ENCODE results near the gene CRKL. TPM values are rescaled to one million over a fixed set of nuclear protein-coding genes. Genes with fewer than 3 reads are reported as not detected.
A peak's percentile ranks its signal among the peaks of the same experiment; 100 is the strongest.

CRKL gene
- total RNA-seq, 2 donors from 2014 or later, result 70.0 to 84.9 TPM

DNA sequence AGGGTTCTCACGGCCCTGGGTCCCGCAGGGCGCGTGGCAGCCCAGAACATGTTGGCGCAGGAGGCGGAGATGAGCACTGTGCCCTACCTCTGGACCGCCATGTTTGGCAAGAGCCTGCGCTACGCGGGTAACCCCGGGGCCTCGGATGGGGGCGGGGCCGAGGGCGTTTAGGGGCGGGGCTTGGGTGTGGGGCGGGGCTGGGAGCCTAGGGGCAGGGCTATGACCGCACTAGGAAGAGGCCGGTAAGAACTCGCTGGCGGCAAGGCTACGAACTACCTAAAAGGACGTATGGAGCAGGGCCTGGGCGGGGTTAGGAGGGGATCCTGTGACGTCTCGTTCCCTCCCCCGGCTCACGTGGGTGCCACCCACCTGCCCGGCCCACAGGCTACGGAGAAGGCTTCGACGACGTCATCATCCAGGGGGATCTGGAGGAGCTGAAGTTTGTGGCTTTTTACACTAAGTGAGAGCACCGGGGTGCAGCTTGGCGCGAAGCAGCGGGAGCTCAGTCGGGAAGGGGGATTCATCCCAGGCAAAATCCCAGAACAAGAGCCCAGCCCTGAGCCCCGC lies 62.1 kb downstream of the CRKL start:
- H3K36me3 Mint-ChIP-seq, result peaks cover 12 to 19% of the 10 kb centered on the region in 2 donors
- peaks cover 4 to 10% of the 10 kb centered on the region in 2 donors for H3K9me3 Mint-ChIP-seq
- DNase-seq (ENCODE audit: low spot score in 2 of 2) (peak in 1 of 2 donors; percentile 51), ATAC-seq (peak; percentile 38 to 72)
- H3K27ac Mint-ChIP-seq, result peak overlapping the region; percentile 52 to 68

DNA sequence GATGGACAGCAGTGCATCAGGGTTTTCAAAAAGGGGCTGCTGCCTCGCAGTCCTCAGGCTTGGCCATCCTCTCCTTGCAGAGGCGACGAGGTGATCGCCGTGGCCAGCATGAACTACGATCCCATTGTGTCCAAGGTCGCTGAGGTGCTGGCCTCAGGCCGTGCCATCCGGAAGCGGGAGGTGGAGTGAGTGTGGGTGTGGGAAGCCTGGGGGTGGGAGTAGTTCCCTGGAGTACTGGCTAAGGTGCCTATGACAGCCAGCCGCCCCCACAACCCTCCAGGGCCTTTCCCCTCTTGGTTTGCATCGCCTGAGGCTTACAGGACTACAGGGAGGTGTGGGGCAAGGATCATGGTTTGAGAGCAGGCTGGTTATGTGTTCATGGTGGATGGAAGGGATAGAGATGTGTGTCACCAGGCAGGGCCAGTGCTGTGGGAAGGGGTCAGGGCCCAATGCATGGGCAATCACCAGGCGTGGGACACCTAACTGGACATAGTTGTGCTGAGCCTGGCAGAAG lies 62.8 kb downstream of the CRKL start:
- H3K27ac Mint-ChIP-seq, result peak overlapping the region; percentile 2 to 96
- no peak for DNase-seq (ENCODE audit: low spot score in 2 of 2)
- peaks cover 4 to 10% of the 10 kb centered on the region in 2 donors for H3K9me3 Mint-ChIP-seq
- no peak for ATAC-seq
- peaks cover 13 to 19% of the 10 kb centered on the region in 2 donors for H3K36me3 Mint-ChIP-seq

DNA sequence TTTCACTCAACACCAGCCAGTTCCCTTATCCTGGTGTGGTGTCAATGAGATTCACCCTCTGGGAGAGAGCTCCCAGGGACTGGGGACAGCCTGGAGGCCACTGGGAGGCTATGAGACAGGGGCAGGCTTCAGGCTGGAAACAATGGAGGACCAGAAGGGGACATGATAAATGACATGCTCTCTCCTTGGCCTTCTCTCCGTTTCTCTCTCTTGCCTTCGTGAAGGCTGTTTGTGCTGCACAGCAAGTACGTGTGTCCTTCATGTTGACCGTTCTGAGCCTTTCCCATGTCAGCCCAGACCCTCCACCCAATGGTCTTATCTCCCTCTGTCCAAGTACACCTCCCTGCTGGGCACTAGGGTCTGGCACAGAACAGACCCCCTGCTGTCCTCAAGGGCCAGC lies 63.3 kb downstream of the CRKL start:
- Mint-ChIP-seq H3K27ac (peak overlapping the region in 1 of 2 donors; percentile 96), H3K9me3 (peaks cover 4 to 10% of the 10 kb centered on the region in 2 donors), H3K36me3 (peaks cover 13 to 19% of the 10 kb centered on the region in 2 donors)
- DNase-seq (ENCODE audit: low spot score in 2 of 2) (no peak), ATAC-seq (no peak)

DNA sequence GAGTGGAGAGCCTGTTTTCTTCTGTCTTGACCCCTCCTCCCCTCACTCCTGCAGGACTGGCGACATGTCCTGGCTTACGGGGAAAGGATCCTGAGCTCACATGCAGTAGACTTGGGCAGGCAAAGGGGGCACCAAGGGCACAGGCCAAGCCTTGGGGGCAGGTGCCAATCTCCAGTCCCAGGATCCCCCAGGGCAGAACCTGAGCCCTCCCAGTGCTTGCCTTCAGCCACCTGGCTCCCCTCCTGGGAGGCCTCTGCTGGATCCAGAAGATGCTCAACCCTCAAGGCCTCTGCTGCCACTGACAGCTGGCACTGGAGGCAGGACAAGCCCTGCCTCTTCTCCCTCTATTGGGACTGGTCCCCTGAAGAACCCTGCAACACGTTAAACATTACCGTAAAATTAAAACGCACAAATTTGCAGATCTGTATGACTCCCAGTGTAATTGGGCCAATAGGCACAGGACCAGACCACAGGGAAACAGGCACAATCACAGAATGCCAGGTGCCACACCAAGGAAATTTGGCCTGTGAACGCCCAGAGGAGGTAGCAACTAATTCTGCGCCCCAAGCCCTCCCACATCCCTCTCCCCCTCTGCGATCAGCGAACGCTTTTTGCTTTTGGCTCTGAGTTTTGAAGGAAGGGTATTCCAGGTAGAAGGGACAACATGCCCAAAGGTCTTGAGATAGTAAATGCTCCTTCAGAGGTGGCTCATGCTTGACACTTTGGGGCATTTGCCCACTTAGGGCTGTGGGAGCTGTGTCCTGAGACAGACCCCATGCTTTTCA lies 63.9 kb downstream of the CRKL start:
- H3K36me3 Mint-ChIP-seq, result peaks cover 13 to 19% of the 10 kb centered on the region in 2 donors
- H3K27ac Mint-ChIP-seq, result peak overlapping the region; percentile 78 to 96
- ATAC-seq (no peak), DNase-seq (ENCODE audit: low spot score in 2 of 2) (no peak)
- peaks cover 4 to 10% of the 10 kb centered on the region in 2 donors for H3K9me3 Mint-ChIP-seq

DNA sequence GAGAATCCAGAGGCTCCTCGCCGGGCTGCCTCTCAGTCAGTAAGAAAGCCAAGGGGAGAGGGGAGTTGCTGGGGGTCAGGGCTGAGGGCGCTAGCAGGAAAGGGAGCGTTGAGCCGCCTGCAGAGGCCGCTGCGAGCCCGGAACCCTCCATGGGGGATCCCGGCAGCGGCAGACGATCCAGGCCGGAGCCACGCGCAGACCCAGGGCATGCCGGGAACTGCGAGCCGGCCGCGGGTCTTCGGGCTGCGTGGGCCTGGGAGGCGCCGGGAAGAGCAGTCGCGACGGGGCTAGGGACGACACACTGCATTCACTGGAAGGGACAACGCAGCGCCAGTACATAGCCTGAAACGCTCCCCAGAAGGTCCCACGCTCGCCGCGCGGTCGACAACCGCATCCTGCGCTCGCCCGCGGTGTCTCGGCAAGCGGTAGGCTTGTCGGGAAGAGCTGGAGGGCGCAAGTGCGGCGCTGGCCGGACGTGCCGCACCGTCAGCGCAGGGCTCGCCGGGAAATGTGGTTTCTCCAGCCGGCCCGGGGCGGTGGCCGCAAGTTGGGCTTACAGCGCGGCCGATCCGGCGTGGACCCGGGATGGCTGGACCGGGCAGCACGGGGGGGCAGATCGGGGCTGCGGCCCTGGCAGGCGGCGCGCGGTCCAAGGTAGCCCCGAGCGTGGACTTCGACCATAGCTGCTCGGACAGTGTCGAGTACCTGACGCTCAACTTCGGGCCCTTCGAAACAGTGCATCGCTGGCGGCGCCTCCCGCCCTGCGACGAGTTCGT lies 64.8 kb downstream of the CRKL start, which contains the start of gene LZTR1:
TSS of gene LZTR1 (plus strand) at position 511 of the 776 bp plus-strand sequence. CDS start at position 586, 75 bp downstream.
- DNase-seq (ENCODE audit: low spot score in 2 of 2) (peak; percentile 73 to 86), ATAC-seq (peak; percentile 82 to 92)
- Mint-ChIP-seq H3K27ac (peak within 1 kb of the TSS; percentile 96 to 99), H3K36me3 (peaks cover 13 to 19% of the 10 kb centered on the region in 2 donors), H3K9me3 (peaks cover 4 to 10% of the 10 kb centered on the region in 2 donors)

DNA sequence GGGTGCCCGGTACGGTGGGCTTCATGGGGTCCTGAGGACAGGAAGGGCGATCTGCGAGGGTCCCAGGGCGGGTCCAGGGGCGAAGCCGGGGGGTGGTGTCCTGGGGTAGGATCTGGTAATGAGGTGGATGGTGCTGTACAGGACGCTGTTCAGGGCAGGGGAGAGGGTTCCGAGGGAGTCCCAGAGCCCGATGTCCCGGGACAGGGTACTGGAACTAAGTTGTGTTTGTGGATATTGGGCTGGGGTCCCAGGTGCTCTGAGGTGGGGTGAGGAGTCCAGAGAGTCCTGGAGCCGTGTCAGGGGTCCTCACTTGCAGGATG lies 65.3 kb downstream of the CRKL start:
- DNase-seq (ENCODE audit: low spot score in 2 of 2) (no peak), ATAC-seq (peak; percentile 11 to 16)
- Mint-ChIP-seq H3K9me3 (peaks cover 4 to 10% of the 10 kb centered on the region in 2 donors), H3K36me3 (peaks cover 13 to 19% of the 10 kb centered on the region in 2 donors), H3K27ac (peak overlapping the region; percentile 96 to 99)

DNA sequence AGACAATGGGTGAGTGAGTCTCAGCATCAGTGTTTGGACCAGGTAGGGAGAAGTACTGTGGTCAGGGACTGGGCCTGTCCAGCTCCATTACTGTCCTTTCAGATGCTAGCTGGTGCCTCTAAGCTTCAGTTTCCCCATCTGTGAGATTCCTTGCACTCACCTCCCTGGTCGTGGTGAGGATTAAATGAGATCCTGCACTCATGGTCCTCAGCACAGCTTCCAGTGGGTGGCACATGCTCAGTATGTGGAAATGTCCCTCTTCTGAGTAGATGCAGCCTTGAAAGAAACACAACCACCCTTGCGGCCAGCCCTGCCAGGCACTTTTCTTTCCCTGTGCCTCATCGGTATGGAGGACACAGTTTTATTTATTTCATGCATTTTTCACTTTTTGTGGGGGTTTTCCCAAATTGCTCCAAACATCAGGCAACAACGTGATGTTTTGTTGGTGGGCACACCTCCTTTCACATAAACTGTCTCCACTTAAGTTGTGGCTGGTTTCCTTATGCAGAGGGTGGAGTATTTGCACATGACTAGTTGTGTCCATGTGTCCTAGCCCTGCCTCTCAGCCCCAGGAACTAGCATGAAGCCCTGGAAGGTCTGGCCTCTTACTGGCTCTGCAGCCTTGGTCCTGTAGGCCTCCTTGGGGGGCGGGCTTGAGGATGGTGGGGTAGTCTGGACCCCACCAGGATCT lies 66.0 kb downstream of the CRKL start:
- H3K9me3 Mint-ChIP-seq, result peaks cover 4 to 10% of the 10 kb centered on the region in 2 donors
- DNase-seq (ENCODE audit: low spot score in 2 of 2) (no peak), ATAC-seq (no peak)
- H3K36me3 Mint-ChIP-seq, result peaks cover 13 to 19% of the 10 kb centered on the region in 2 donors
- peak overlapping the region; percentile 96 to 99 for H3K27ac Mint-ChIP-seq

DNA sequence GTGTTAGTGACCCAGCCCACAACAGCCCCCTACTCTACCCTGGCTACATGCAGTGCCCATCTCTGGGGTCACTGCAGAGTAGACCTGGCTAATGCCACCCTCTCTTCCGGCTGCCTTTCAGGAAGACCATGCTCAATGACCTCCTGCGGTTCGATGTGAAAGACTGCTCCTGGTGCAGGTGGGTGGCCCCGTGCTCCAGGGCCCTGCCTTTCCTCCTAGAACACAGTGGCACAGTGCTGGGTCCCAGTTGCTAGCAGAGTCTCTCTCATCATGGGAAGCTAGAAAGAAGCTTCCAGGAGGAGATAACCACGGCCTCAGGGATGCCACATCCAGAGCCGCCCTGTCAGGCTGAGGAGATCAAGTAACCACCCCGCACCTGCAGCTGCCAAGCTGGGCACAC lies 68.5 kb downstream of the CRKL start:
- no peak for DNase-seq (ENCODE audit: low spot score in 2 of 2)
- H3K9me3 Mint-ChIP-seq, result no peaks in the 10 kb centered on the region
- no peak for ATAC-seq
- H3K27ac Mint-ChIP-seq, result no peak overlapping the region
- H3K36me3 Mint-ChIP-seq, result peaks cover 5 to 13% of the 10 kb centered on the region in 2 donors

DNA sequence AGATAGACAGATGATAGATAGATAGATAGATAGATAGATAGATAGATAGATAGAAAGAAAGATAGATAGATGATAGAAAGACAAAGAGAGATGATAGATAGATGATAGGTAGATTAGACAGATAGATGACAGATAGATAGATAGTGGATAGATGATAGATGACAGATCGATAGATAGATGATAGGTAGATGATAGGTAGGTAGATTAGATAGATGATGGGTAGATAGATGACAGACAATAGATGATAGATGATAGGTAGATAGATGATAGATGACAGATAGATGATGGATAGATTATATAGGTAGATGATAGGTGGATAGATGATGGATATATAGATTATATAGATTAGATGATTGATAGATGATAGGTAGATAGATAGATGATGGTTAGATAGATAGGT lies 69.2 kb downstream of the CRKL start:
- no peak for ATAC-seq
- no peaks in the 10 kb centered on the region for H3K9me3 Mint-ChIP-seq

DNA sequence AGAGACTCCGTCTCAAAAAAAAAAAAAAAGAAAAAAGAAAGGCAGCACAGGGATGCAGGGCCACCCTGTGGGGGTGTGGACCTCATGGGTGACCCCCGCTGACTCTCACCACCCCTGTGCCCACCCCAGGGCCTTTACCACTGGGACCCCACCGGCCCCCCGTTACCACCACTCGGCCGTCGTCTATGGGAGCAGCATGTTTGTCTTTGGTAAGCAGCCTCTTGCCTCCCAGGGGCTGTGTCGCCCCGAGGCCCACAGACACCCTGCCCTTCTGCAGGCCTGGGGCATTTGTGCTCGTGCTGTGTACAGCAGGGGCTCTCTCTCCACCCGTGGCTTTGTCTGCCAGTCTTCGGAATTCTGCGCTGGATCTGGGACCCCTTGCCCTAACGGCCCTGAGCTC lies 70.2 kb downstream of the CRKL start:
- ATAC-seq, result no peak
- peaks cover 5 to 13% of the 10 kb centered on the region in 2 donors for H3K36me3 Mint-ChIP-seq
- no peak overlapping the region for H3K27ac Mint-ChIP-seq
- no peak for DNase-seq (ENCODE audit: low spot score in 2 of 2)
- H3K9me3 Mint-ChIP-seq, result no peaks in the 10 kb centered on the region

More for the DNA sequence above, 69.2 kb downstream of the CRKL start:
- DNase-seq (ENCODE audit: low spot score in 2 of 2), result no peak
- H3K27ac Mint-ChIP-seq, result no peak overlapping the region
- peaks cover 5 to 13% of the 10 kb centered on the region in 2 donors for H3K36me3 Mint-ChIP-seq

DNA sequence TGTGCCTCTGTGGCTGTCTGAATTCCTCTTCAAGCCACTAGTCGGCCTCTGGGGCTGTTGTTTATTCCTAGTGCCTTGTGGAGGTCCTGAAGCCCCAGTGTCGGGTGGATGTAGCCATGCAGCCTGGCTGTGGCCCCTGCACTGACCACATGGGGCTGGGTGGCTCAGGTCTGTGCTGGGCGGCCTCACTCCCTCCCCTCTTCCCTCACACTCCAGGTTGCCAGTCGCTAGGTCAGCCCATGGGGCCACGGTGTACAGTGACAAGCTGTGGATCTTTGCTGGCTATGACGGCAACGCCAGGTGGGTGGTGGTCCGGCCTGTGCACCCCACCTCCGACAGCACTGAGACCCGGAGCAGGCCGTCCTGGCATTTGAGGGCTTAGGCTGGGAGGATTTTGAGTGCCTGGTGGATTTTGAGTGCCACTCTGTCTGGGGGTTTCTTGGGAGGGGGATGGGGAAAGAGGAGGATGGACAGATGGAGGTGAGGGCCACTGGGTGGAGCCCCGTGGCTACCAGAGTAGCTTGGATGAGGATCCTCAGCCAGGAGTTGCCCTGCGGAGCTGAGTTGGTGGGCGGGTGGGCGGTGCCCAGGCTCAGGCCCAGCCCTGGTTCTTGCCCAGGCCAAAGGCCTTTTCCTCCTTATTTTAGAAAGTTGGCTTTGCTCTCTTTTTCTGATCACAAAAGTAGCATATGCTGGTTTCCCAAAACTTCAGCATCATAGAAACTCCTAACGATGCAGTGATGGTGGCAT lies 71.5 kb downstream of the CRKL start:
- ATAC-seq (no peak), DNase-seq (ENCODE audit: low spot score in 2 of 2) (no peak)
- H3K9me3 Mint-ChIP-seq, result no peaks in the 10 kb centered on the region
- H3K27ac Mint-ChIP-seq, result no peak overlapping the region
- peaks cover 0 to 6% of the 10 kb centered on the region in 2 donors for H3K36me3 Mint-ChIP-seq

DNA sequence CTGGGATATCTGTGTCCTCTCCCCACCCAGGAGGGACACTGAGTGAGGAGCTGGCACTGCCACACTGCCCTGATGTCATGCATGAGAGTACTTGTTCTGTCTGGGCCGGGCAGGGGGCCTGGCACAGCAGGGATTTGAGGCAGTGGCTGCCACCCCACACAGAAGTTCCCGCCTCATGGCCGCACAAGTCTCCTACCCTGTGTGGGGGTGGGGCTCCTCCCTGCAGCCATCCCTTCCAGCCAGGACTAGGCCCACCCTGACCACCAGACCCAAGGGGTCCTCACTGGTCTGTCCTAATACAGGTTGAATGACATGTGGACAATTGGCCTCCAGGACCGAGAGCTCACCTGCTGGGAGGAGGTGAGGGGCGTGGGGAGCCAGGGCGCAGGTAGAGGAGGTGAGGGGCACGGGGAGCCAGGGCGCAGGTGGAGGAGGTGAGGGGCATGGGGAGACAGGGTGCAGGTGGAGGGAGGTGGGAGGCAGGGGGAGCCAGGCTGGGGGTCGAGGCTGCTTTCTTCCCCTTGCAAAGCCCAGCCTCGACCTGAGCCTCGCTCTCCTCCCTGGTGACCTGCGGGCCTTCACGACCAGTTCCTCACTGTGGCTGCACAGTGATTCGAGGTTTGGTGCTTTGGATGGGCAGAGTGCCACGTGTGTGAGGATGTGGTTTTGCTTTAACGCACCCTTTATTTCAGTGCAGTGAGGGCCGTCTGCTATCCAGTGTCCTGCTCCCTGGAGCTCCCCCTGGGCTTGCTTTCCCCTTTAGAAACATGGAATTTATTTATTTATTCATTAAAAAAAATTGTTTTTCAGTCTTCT lies 72.3 kb downstream of the CRKL start:
- no peak for ATAC-seq
- H3K9me3 Mint-ChIP-seq, result no peaks in the 10 kb centered on the region
- no peak for DNase-seq (ENCODE audit: low spot score in 2 of 2)
- no peaks in the 10 kb centered on the region for H3K36me3 Mint-ChIP-seq
- peak overlapping the region in 1 of 2 donors; percentile 36 for H3K27ac Mint-ChIP-seq

DNA sequence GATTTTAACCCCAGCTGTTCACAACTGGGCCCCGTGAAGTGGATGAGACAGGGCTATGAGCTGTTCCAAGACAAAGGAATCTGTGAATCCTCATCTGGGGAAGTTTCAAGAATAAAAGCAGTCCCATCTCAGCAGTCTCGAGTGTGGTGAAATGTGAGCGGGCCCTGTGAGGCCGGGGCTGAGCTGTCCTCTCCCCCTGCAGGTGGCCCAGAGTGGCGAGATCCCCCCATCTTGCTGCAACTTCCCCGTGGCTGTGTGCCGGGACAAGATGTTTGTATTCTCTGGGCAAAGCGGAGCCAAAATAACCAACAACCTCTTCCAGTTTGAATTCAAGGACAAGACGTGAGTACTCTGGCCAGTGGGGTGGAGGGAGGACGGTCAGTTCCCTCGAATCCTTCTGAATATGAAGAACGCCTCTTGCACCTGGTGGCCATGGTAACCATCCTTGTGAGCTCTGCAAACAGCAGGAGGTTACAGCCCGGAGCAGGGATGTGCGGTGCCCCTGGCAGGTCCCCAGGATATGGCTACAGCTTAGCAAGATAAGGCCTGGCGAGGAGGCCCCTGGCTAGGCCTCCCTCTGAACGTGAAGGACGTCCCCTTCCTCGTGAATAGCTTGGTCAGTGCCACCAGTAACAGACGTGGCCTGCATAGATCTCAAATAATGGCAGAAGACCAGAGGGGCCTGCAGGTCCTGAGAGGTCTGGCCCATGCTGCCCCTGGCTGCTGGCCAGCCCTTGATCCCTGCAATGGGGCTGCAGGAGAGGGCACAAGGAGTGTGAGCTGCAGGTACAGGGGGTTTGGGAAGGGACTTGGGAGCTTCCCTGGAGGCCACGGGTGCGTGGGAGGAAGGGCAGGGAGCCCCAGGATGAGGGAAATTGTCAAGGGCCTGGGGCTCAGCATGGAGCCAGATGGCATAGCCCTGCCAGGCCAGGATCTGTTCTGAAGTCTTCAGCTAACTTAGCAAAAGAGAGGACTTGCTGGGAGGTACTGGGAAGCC lies 73.3 kb downstream of the CRKL start:
- Mint-ChIP-seq H3K36me3 (no peaks in the 10 kb centered on the region), H3K27ac (peak overlapping the region in 1 of 2 donors; percentile 44), H3K9me3 (no peaks in the 10 kb centered on the region)
- ATAC-seq, result no peak
- DNase-seq (ENCODE audit: low spot score in 2 of 2), result no peak
